ENCODE data around the gene TMEM258. TPM values are rescaled to one million over a fixed set of nuclear protein-coding genes. Genes with fewer than 3 reads are reported as not detected.

Gene TMEM258
- total and polyA plus RNA-seq, 9 of the 15 experiments (the other 6 are each of a cell fraction or from before 2014, with no cell fraction given): 97.2 to 856 (median 231) TPM

DNA sequence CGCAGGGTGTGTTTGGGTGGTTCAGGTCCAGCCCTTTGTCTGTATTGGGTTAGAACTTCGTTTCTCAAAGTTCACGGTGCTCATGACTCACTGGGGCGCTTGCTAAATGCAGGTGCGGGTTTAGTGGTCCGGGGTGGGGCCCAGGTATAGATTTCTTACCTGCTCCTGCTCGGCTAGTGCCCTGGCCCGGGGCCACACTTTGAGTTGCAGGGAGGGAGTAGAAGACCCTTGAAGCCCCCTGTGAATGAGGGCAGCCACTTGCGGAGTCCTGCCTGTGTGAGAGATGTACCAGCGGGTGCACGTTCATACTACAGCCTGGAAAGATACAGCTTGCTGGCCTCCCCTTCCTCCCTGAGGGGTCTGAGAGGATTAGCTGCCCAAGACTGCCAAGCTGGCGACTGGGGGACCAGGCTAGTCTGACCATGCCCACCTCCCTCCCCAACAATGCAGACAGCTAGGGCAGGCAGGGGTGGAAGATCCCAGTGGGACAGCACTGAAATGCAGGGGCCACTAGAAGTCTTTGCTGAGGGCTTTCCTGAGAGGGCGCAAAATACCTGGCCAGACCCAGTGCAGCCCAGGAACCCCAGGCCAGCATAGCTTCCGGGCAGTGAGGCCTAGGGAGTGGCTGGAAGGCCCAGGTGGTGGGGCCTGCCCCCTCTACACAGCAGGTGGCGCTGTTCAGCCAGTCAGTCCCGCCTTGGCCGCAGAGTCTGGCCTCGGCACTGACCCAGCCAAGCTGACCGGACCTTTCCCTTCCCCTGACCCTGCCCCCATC lies 45.0 kb downstream of the TMEM258 start:
- 31% methylated on average over 17 of the region's 19 CpGs for whole genome bisulfite sequencing (ENCODE audit: insufficient coverage, low coverage, missing lambda C conversion rate)
- H3K9me1 ChIP-seq (ENCODE audit: control insufficient read depth, insufficient read depth, low read length): no peaks in the 10 kb centered on the region
- no peaks in the 10 kb centered on the region for H4K20me1 ChIP-seq (replicated peaks; ENCODE audit: control insufficient read depth, insufficient read depth, low read length)
- BruUV-seq (replicated peaks): no TSS peak
- no peak overlapping the region for H3K27ac ChIP-seq (ENCODE audit: extremely low read depth, low read depth, low read length)
- intact Hi-C loops (cut with micrococcal nuclease): loop anchor here (5.0 kb wide), 1 partner anchor 360 kb away; no protein-coding TSS in a partner anchor
- peak; percentile 74 for FAIRE-seq
- ATAC-seq: peak; percentile 90
- DNase-seq (ENCODE audit: extremely low read depth in 1 of 4, low spot score in 3 of 4): peak; percentile 86 to 90 (median 88)
- no peaks in the 10 kb centered on the region for H3K36me3 ChIP-seq (ENCODE audit: control insufficient read depth, insufficient read depth, low read length)
- in situ Hi-C loops (cut with MboI): loop anchor here (5.0 kb wide), 1 partner anchor 45 kb away; the partner anchor contains the start of genes FEN1 and TMEM258
- H3K9ac ChIP-seq (ENCODE audit: insufficient read depth in 1 of 2, low read depth in 2 of 2, low read length in 2 of 2): peak overlapping the region; percentile 30 to 69; a peak in 3 of 4 replicates
- no peak overlapping the region for H3K4me3 ChIP-seq
- peaks cover 43 to 84% of the 10 kb centered on the region in 2 experiments for H3K4me1 ChIP-seq (replicated peaks in 1 of 2; ENCODE audit: control insufficient read depth in 2 of 2, insufficient read depth in 2 of 2, low read length in 2 of 2)
- POLR2A ChIA-PET: interaction anchor here (0.6 to 2.2 kb wide), 5 partner anchors 33 to 1939 kb away, joined by 3 to 8 read pairs (median 4); partner anchors contain the start of genes FEN1 and TMEM258
- no peaks in the 10 kb centered on the region for H3K27me3 ChIP-seq (ENCODE audit: control insufficient read depth in 2 of 2, insufficient read depth in 2 of 2, low read length in 2 of 2)
- H3K4me2 ChIP-seq (ENCODE audit: insufficient read depth, low read length): no peak overlapping the region
- H3K79me2 ChIP-seq (ENCODE audit: control insufficient read depth, insufficient read depth, low read length): no peaks in the 10 kb centered on the region
- H3K9me3 ChIP-seq (replicated peaks; ENCODE audit: control insufficient read depth, insufficient read depth, low read depth, low read length): no peaks in the 10 kb centered on the region
- CTCF ChIA-PET (ENCODE audit: low intra/inter-chr PET ratio): interaction anchor here (0.6 to 1.5 kb wide), 8 partner anchors 14 to 1058 kb away, joined by 3 to 10 read pairs (median 3); partner anchors contain the start of gene NXF1
- peak overlapping the region; percentile 97 for H2AFZ ChIP-seq (ENCODE audit: low read depth, low read length)
- no peak for TF ChIP-seq C11orf30 (IDR thresholded peaks at IDR 0.05; ENCODE audit: low read depth)
- no peak for TF ChIP-seq TAL1 (IDR thresholded peaks at IDR 0.05)
- TF ChIP-seq, protein P1, sequence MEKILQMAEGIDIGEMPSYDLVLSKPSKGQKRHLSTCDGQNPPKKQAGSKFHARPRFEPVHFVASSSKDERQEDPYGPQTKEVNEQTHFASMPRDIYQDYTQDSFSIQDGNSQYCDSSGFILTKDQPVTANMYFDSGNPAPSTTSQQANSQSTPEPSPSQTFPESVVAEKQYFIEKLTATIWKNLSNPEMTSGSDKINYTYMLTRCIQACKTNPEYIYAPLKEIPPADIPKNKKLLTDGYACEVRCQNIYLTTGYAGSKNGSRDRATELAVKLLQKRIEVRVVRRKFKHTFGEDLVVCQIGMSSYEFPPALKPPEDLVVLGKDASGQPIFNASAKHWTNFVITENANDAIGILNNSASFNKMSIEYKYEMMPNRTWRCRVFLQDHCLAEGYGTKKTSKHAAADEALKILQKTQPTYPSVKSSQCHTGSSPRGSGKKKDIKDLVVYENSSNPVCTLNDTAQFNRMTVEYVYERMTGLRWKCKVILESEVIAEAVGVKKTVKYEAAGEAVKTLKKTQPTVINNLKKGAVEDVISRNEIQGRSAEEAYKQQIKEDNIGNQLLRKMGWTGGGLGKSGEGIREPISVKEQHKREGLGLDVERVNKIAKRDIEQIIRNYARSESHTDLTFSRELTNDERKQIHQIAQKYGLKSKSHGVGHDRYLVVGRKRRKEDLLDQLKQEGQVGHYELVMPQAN (IDR thresholded peaks at IDR 0.05; ENCODE audit: borderline replicate concordance): no peak
- TF ChIP-seq XRCC5 (IDR thresholded peaks at IDR 0.05; ENCODE audit: low read depth, low read length): peak; percentile 75; the same call in 1 of the 2 replicates
- TF ChIP-seq CCNT2 (IDR thresholded peaks at IDR 0.05; ENCODE audit: borderline replicate concordance, extremely low read depth, insufficient read length, low read depth, low read length): no peak
- TF ChIP-seq FOXK1 (CRISPR knock-in tag; IDR thresholded peaks at IDR 0.05; ENCODE audit: borderline replicate concordance): no peak
- TF ChIP-seq, protein P2, sequence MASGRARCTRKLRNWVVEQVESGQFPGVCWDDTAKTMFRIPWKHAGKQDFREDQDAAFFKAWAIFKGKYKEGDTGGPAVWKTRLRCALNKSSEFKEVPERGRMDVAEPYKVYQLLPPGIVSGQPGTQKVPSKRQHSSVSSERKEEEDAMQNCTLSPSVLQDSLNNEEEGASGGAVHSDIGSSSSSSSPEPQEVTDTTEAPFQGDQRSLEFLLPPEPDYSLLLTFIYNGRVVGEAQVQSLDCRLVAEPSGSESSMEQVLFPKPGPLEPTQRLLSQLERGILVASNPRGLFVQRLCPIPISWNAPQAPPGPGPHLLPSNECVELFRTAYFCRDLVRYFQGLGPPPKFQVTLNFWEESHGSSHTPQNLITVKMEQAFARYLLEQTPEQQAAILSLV (tag; IDR thresholded peaks at IDR 0.05): no peak
- TF ChIP-seq, protein P3, sequence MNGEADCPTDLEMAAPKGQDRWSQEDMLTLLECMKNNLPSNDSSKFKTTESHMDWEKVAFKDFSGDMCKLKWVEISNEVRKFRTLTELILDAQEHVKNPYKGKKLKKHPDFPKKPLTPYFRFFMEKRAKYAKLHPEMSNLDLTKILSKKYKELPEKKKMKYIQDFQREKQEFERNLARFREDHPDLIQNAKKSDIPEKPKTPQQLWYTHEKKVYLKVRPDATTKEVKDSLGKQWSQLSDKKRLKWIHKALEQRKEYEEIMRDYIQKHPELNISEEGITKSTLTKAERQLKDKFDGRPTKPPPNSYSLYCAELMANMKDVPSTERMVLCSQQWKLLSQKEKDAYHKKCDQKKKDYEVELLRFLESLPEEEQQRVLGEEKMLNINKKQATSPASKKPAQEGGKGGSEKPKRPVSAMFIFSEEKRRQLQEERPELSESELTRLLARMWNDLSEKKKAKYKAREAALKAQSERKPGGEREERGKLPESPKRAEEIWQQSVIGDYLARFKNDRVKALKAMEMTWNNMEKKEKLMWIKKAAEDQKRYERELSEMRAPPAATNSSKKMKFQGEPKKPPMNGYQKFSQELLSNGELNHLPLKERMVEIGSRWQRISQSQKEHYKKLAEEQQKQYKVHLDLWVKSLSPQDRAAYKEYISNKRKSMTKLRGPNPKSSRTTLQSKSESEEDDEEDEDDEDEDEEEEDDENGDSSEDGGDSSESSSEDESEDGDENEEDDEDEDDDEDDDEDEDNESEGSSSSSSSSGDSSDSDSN (IDR thresholded peaks at IDR 0.05; ENCODE audit: borderline replicate concordance in 1 of 2, low read depth in 2 of 2, low read length in 2 of 2): no peak
- TF ChIP-seq CEBPB (tag; IDR thresholded peaks at IDR 0.05): no peak
- TF ChIP-seq, protein P4, sequence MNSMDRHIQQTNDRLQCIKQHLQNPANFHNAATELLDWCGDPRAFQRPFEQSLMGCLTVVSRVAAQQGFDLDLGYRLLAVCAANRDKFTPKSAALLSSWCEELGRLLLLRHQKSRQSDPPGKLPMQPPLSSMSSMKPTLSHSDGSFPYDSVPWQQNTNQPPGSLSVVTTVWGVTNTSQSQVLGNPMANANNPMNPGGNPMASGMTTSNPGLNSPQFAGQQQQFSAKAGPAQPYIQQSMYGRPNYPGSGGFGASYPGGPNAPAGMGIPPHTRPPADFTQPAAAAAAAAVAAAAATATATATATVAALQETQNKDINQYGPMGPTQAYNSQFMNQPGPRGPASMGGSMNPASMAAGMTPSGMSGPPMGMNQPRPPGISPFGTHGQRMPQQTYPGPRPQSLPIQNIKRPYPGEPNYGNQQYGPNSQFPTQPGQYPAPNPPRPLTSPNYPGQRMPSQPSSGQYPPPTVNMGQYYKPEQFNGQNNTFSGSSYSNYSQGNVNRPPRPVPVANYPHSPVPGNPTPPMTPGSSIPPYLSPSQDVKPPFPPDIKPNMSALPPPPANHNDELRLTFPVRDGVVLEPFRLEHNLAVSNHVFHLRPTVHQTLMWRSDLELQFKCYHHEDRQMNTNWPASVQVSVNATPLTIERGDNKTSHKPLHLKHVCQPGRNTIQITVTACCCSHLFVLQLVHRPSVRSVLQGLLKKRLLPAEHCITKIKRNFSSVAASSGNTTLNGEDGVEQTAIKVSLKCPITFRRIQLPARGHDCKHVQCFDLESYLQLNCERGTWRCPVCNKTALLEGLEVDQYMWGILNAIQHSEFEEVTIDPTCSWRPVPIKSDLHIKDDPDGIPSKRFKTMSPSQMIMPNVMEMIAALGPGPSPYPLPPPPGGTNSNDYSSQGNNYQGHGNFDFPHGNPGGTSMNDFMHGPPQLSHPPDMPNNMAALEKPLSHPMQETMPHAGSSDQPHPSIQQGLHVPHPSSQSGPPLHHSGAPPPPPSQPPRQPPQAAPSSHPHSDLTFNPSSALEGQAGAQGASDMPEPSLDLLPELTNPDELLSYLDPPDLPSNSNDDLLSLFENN (IDR thresholded peaks at IDR 0.05; ENCODE audit: low read depth in 2 of 2, low read length in 2 of 2): no peak
- no peak for TF ChIP-seq PTRF (tag; IDR thresholded peaks at IDR 0.05)

Data from K562 (cell line).